Measurements from ENCODE around the gene FAM117B. TPM values are rescaled to one million over a fixed set of nuclear protein-coding genes. Genes with fewer than 3 reads are reported as not detected.

The FAM117B gene
- total RNA-seq, 1 donor from 2014 or later = 7.2 TPM

Other genes starting within 250 kb of the FAM117B start
- 2.7 and 4.9 TPM in 2 replicates for gene ICA1L, start 236.8 kb downstream of the FAM117B start, total RNA-seq